Gastroesophageal sphincter (tissue), 3 donors: Measurements from ENCODE around the gene GPR179.

Source experiments
- CTCF ChIP-seq, 4 experiments: fragments of 200-600 bp in 2 of 4; fragments of 450-650 bp in 2 of 4; sonication (generic) in 1 of 4; IDR thresholded peaks; one replicate each; pipeline ENCODE4 v1.5.1; 2017 to 2019; ENCODE audit warnings: antibody characterized with exemption in 4 of 4, mild to moderate bottlenecking in 2 of 4, moderate library complexity in 2 of 4
- EP300 ChIP-seq: sonication (generic); formaldehyde crosslinking; IDR thresholded peaks from one replicate; pipeline ENCODE4 v1.6.1; 2017; ENCODE audit warnings: antibody characterized with exemption, mild to moderate bottlenecking
- POLR2A ChIP-seq, 2 donors: fragments of 450-650 bp; IDR thresholded peaks; one replicate each; pipeline ENCODE4 v1.6.1; 2017; ENCODE audit warnings: antibody characterized with exemption in 2 of 2, mild to moderate bottlenecking in 2 of 2, moderate library complexity in 1 of 2
- POLR2AphosphoS5 ChIP-seq: sonication (generic); formaldehyde crosslinking; IDR thresholded peaks from one replicate; pipeline ENCODE4 v1.6.1; 2017; ENCODE audit warnings: antibody characterized with exemption

GRCh38 chr17:38334480-38335364 is 9.0 kb downstream of the GPR179 start:
- no peak for TF ChIP-seq CTCF (IDR thresholded peaks at IDR 0.05)
- TF ChIP-seq EP300 = no peak
- TF ChIP-seq POLR2AphosphoS5 = no peak
- TF ChIP-seq POLR2A (IDR thresholded peaks at IDR 0.05) = no peak
